GM10266 (cell line): ENCODE data around the gene HNRNPLL.

Experiments used
- DNase-seq: peaks from one replicate; pipeline ENCODE4 v3.0.0; 2012; ENCODE audit errors: extremely low spot score
- TF ChIP-seq, protein P1 (sequence below): IDR thresholded peaks from 2 replicates; pipeline ENCODE4 v1.5.1; 2012; ENCODE audit warnings: mild to moderate bottlenecking, low read depth; ENCODE audit not compliant: control insufficient read depth, insufficient read depth; ENCODE audit errors: missing control alignments

The HNRNPLL gene

DNA sequence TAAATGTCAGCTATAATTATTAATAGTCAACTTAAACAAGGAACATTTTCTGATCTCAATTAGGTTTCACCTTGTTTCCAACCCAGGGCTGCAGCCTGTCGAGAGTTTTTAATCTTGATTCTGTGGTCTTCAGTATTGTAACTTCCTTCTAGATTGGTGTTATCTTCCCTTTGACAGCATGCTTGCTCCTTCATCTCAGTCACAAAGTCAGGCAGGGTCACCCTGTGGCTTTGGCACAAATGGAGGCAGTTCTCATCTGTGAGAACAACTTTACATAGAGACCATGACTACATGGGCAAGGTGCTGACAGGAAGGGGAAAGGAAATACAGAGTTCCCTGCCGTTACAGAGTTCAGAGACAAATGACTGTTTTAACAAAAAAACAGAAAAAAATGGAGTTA, 50.5 kb downstream of the HNRNPLL start:
- TF ChIP-seq, protein P1, sequence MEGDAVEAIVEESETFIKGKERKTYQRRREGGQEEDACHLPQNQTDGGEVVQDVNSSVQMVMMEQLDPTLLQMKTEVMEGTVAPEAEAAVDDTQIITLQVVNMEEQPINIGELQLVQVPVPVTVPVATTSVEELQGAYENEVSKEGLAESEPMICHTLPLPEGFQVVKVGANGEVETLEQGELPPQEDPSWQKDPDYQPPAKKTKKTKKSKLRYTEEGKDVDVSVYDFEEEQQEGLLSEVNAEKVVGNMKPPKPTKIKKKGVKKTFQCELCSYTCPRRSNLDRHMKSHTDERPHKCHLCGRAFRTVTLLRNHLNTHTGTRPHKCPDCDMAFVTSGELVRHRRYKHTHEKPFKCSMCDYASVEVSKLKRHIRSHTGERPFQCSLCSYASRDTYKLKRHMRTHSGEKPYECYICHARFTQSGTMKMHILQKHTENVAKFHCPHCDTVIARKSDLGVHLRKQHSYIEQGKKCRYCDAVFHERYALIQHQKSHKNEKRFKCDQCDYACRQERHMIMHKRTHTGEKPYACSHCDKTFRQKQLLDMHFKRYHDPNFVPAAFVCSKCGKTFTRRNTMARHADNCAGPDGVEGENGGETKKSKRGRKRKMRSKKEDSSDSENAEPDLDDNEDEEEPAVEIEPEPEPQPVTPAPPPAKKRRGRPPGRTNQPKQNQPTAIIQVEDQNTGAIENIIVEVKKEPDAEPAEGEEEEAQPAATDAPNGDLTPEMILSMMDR = no peak

GRCh38 chr2:38551746-38552145, 51.0 kb downstream of the HNRNPLL start:
- no peak for DNase-seq
- TF ChIP-seq, protein P1 = no peak

More for the DNA sequence above, 50.5 kb downstream of the HNRNPLL start:
- DNase-seq = no peak

GRCh38 chr2:38551171-38551570, 51.6 kb downstream of the HNRNPLL start:
- TF ChIP-seq, protein P1 = no peak
- no peak for DNase-seq

DNA sequence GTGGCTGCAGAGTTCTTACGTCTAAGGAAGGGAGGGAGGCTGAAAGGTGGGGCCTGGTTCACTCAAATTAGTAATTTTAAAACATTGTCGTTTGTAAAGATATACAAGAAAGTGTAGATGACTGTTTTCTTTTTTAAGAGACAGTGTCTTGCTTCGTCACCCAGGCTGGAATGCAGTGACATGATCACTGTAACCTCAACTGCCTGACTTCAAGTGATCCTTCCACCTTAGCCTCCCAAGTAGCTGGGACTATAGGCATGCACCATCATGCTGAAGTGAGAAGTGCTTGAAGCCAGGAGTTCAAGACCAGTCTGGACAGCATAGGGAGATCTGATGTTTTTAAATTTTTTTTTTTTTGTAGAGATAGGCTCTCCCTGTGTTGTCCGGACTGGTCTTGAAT, 52.9 kb downstream of the HNRNPLL start:
- no peak for DNase-seq

GRCh38 chr2:38549071-38549704, 53.5 kb downstream of the HNRNPLL start:
- TF ChIP-seq, protein P1 = no peak
- no peak for DNase-seq

More for the DNA sequence above, 52.9 kb downstream of the HNRNPLL start:
- TF ChIP-seq, protein P1 = no peak

GRCh38 chr2:38547791-38548190, 54.9 kb downstream of the HNRNPLL start:
- no peak for DNase-seq
- TF ChIP-seq, protein P1 = no peak

- no peak for DNase-seq
- TF ChIP-seq, protein P1 = no peak
Measured at GRCh38 chr2:38546585-38546984, 56.1 kb downstream of the HNRNPLL start.
